Epithelial cell of proximal tubule (primary cell): ENCODE measurements around the gene AATK. TPM values are rescaled to one million over a fixed set of nuclear protein-coding genes. Genes with fewer than 3 reads are reported as not detected.

ENCODE experiments used
- DNase-seq: peaks from one replicate; pipeline ENCODE4 v3.0.0-alpha.2; 2011; ENCODE audit warnings: low read depth
- H3K4me3 ChIP-seq: 2 replicates; pipeline ENCODE4 v1.5.1; 2011; ENCODE audit warnings: low read depth, mild to moderate bottlenecking, low read length
- CTCF ChIP-seq: conservative IDR thresholded peaks from 2 replicates; pipeline ENCODE4 v1.5.1; 2012; ENCODE audit warnings: low read depth, mild to moderate bottlenecking, low read length
- total RNA-seq: library from RNA; depleted of rRNA; stranded (reverse); fragments of >200 nt; gene quantifications from 2 replicates; pipeline ENCODE4 v1.2.3, GENCODE V29; 2015

AATK gene
- total RNA-seq, 1 donor from 2014 or later, result 0.52 TPM

- no peak overlapping the region for H3K4me3 ChIP-seq
- TF ChIP-seq CTCF, result no peak
- DNase-seq, result no peak
Measured at GRCh38 chr17:81131486-81132196, 34.4 kb downstream of the AATK start.

GRCh38 chr17:81130385-81131361 lies 35.3 kb downstream of the AATK start:
- no peak for DNase-seq
- TF ChIP-seq CTCF, result no peak
- no peak overlapping the region for H3K4me3 ChIP-seq

- H3K4me3 ChIP-seq, result no peak overlapping the region
- no peak for DNase-seq
- no peak for TF ChIP-seq CTCF
Measured at GRCh38 chr17:81129711-81130367, 36.2 kb downstream of the AATK start.

- H3K4me3 ChIP-seq, result no peak overlapping the region
- DNase-seq, result no peak
- peak; percentile 17 for TF ChIP-seq CTCF
Measured at GRCh38 chr17:81129289-81129688, 36.7 kb downstream of the AATK start.

- TF ChIP-seq CTCF, result no peak
- no peak overlapping the region for H3K4me3 ChIP-seq
- DNase-seq, result no peak
Measured at GRCh38 chr17:81128774-81129173, 37.2 kb downstream of the AATK start.

GRCh38 chr17:81128338-81128737 lies 37.7 kb downstream of the AATK start:
- DNase-seq, result no peak
- H3K4me3 ChIP-seq, result no peak overlapping the region
- TF ChIP-seq CTCF, result no peak
